MM.1S (cell line): ENCODE measurements around the gene KLHL25.

ENCODE experiments used
- DNase-seq: peaks from one replicate; pipeline ENCODE4 v3.0.0-alpha.2; 2015
- H2AFZ ChIP-seq: fragments of 300-600 bp; sonication (generic); 2 replicates; pipeline ENCODE4 v1.6.0; 2016; ENCODE audit warnings: antibody characterized with exemption, low read length
- H3F3A ChIP-seq: fragments of 300-600 bp; sonication (generic); 2 replicates; pipeline ENCODE4 v1.6.1; 2016; ENCODE audit warnings: mild to moderate bottlenecking, antibody characterized with exemption, low read length, moderate library complexity, mixed read lengths; ENCODE audit not compliant: insufficient read depth
- H3K27ac ChIP-seq: fragments of 300-600 bp; sonication (generic); 2 replicates; pipeline ENCODE4 v1.5.1; 2016; ENCODE audit warnings: mild to moderate bottlenecking, low read length
- H3K27me3 ChIP-seq: fragments of 300-600 bp; sonication (generic); replicated peaks from 2 replicates; pipeline ENCODE4 v1.6.0; 2016; ENCODE audit warnings: low read length; ENCODE audit not compliant: insufficient read depth
- H3K36me3 ChIP-seq: fragments of 300-600 bp; sonication (generic); replicated peaks from 2 replicates; pipeline ENCODE4 v1.6.1; 2016; ENCODE audit warnings: mild to moderate bottlenecking, low read length, mixed read lengths; ENCODE audit not compliant: insufficient read depth
- H3K4me1 ChIP-seq: fragments of 300-600 bp; sonication (generic); 2 replicates; pipeline ENCODE4 v1.6.1; 2016; ENCODE audit warnings: low read length, mixed read lengths
- H3K4me2 ChIP-seq: fragments of 300-600 bp; sonication (generic); 2 replicates; pipeline ENCODE4 v1.6.0; 2016; ENCODE audit warnings: low read depth, low read length
- H3K4me3 ChIP-seq: fragments of 300-600 bp; sonication (generic); 2 replicates; pipeline ENCODE4 v1.5.1; 2016; ENCODE audit warnings: low read length, mixed read lengths
- H3K79me2 ChIP-seq: fragments of 300-600 bp; sonication (generic); 2 replicates; pipeline ENCODE4 v1.6.1; 2016; ENCODE audit warnings: mixed run types, low read length, mixed read lengths
- H3K9ac ChIP-seq: fragments of 300-600 bp; sonication (generic); 2 replicates; pipeline ENCODE4 v1.6.1; 2016; ENCODE audit warnings: low read length, mixed read lengths
- H3K9me2 ChIP-seq: fragments of 300-600 bp; sonication (generic); replicated peaks from 2 replicates; pipeline ENCODE4 v1.6.1; 2016; ENCODE audit warnings: mild to moderate bottlenecking, low read length, mixed read lengths; ENCODE audit not compliant: insufficient read depth
- H3K9me3 ChIP-seq: fragments of 300-600 bp; sonication (generic); replicated peaks from 2 replicates; pipeline ENCODE4 v1.6.1; 2016; ENCODE audit warnings: mild to moderate bottlenecking, low read length, mixed read lengths; ENCODE audit not compliant: insufficient read depth
- H4K20me1 ChIP-seq: fragments of 300-600 bp; sonication (generic); 2 replicates; pipeline ENCODE4 v1.6.1; 2016; ENCODE audit warnings: mild to moderate bottlenecking, low read length, moderate library complexity, mixed read lengths; ENCODE audit not compliant: insufficient read depth
- CTCF ChIP-seq: fragments of 300-600 bp; sonication (generic); IDR thresholded peaks from 2 replicates; pipeline ENCODE4 v1.5.1; 2016; ENCODE audit warnings: antibody characterized with exemption, low read length, mixed read lengths
- EZH2 ChIP-seq: fragments of 300-600 bp; sonication (generic); optimal IDR thresholded peaks from 2 replicates; pipeline ENCODE3; 2017; ENCODE audit warnings: low read depth, mild to moderate bottlenecking, antibody characterized with exemption, low read length, mixed read lengths
- EZH2phosphoT487 ChIP-seq: fragments of 300-600 bp; sonication (generic); IDR thresholded peaks from 2 replicates; pipeline ENCODE4 v1.6.1; 2018; ENCODE audit warnings: antibody characterized with exemption, low read length

KLHL25 gene

GRCh38 chr15:85762039-85762755, 32.5 kb downstream of the KLHL25 start:
- Histone ChIP-seq H3K36me3 (no peaks in the 10 kb centered on the region), H3K4me3 (no peak overlapping the region), H4K20me1 (no peaks in the 10 kb centered on the region)

GRCh38 chr15:85761635-85762034, 33.1 kb downstream of the KLHL25 start:
- Histone ChIP-seq H3K9me3 (no peaks in the 10 kb centered on the region), H4K20me1 (no peaks in the 10 kb centered on the region), H3K4me3 (no peak overlapping the region), H3K9me2 (no peaks in the 10 kb centered on the region), H3K79me2 (no peaks in the 10 kb centered on the region), H3K4me1 (no peaks in the 10 kb centered on the region), H3K36me3 (no peaks in the 10 kb centered on the region), H3F3A (no peaks in the 10 kb centered on the region), H3K27me3 (no peaks in the 10 kb centered on the region), H3K4me2 (no peak overlapping the region), H3K27ac (no peak overlapping the region), H2AFZ (no peak overlapping the region), H3K9ac (no peak overlapping the region)
- DNase-seq, result no peak
- TF ChIP-seq EZH2 (no peak), CTCF (no peak), EZH2phosphoT487 (no peak)

More at GRCh38 chr15:85762039-85762755, 32.5 kb downstream of the KLHL25 start:
- Histone ChIP-seq H3K4me1 (no peaks in the 10 kb centered on the region), H3K79me2 (no peaks in the 10 kb centered on the region), H3K27ac (no peak overlapping the region), H3K9ac (no peak overlapping the region), H3K9me3 (no peaks in the 10 kb centered on the region), H3K9me2 (no peaks in the 10 kb centered on the region), H3F3A (no peaks in the 10 kb centered on the region), H3K4me2 (no peak overlapping the region), H3K27me3 (no peaks in the 10 kb centered on the region), H2AFZ (no peak overlapping the region)
- TF ChIP-seq EZH2, result no peak
- no peak for TF ChIP-seq CTCF
- TF ChIP-seq EZH2phosphoT487, result no peak
- DNase-seq, result no peak

GRCh38 chr15:85760531-85761371, 34.0 kb downstream of the KLHL25 start:
- Histone ChIP-seq H3K4me2 (no peak overlapping the region), H4K20me1 (no peaks in the 10 kb centered on the region), H2AFZ (no peak overlapping the region), H3K27ac (no peak overlapping the region), H3K9me3 (no peaks in the 10 kb centered on the region), H3K9ac (no peak overlapping the region), H3F3A (no peaks in the 10 kb centered on the region), H3K27me3 (no peaks in the 10 kb centered on the region), H3K4me3 (no peak overlapping the region), H3K9me2 (no peaks in the 10 kb centered on the region), H3K36me3 (no peaks in the 10 kb centered on the region), H3K79me2 (no peaks in the 10 kb centered on the region), H3K4me1 (no peaks in the 10 kb centered on the region)
- TF ChIP-seq EZH2phosphoT487, result no peak
- no peak for TF ChIP-seq CTCF
- TF ChIP-seq EZH2, result no peak
- no peak for DNase-seq
